LoVo (cell line): ENCODE results near the gene INF2.
"Not testable (repeated sequence)": the region's sequence is repeated elsewhere in the genome, so short reads cannot be mapped to it uniquely, and the experiment has no call there.

Experiments
- DNase-seq: peaks from one replicate; pipeline ENCODE4 v3.0.0-alpha.2; 2016; ENCODE audit warnings: low spot score

The INF2 gene

GRCh38 chr14:104657101-104657524 lies 32.3 kb upstream of the INF2 start:
- DNase-seq = no peak

- no peak for DNase-seq
These were observed 31.7 kb upstream of the INF2 start for GRCh38 chr14:104657563-104658324.

GRCh38 chr14:104658325-104658712 lies 31.1 kb upstream of the INF2 start:
- DNase-seq = no peak

DNA sequence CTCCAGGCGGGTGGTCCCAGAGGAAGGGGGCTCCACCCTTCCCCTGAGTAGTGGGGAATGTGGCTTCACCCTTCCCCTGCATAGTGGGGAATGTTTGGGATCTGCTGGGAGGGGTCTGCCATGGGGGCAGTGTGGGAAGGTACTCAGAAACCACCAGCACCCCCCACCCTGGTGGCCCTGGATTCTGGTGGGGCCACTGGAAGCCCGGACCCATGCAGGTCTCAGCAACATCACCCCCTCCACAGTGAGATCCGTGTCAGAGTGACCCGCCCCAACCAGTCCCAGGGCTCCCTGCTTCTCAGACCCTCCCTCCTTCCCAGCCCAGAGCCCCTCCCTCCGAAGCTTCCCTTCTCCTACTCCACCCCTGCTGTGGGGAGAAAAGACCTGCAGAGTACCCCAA lies 30.3 kb upstream of the INF2 start:
- no peak for DNase-seq

DNA sequence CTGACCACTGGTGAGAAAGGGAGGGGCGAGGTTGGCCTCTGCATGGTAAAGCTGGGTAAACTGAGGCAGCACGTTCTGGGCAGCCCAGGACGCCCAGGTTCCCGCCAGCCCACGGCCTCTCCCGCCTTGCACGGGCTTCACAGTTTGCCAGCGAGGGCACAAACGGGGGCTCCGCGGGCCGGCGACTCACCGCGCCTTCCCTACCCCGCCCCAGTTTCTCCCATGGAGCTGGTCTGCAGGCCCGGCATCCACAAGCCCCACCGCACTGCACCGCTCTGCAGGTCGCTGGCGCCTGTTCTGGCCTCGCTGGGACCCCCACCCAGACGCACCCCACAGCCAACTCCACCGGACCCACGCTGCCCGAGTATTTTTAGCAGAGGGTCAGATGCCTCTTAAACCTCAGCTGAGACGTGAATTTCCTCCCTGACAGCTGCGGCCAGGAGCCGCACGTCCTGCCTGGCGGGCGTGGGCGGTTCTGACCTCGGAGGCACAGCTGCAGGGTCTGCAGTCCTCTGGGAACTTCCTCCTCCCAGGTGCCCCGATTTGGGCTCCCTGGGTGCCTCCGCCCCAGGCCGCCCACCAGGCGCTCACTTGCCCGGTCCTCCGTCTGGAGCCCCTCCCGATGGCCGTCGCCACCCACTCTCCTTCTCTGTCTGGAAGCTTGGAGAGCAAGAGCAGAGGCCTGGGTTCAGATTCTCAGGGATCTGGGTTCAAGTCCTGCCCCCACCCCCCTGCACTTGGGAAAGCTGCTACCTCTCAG lies 29.5 kb upstream of the INF2 start:
- no peak for DNase-seq

DNA sequence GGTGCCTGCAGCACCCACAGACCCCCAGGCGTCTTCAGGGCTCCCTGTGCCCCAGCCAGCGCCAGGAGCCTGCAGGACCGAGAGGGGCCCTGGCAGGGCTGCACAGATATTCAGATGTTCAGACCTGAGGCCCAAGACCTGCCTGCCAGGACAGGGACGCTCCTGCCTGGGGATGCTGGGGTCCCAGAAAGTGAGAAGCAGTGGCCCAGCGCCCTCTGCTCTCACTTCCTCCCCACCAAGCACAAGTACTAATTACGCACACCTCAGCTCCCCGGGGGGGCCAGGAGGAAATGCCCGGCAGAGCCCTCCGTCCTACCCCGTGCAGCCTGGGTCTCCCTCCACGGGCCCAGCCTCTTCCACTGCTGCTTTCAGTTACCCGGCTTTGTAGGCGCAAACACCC lies 28.8 kb upstream of the INF2 start:
- no peak for DNase-seq

GRCh38 chr14:104661086-104661485 lies 28.3 kb upstream of the INF2 start:
- DNase-seq = no peak

- not testable (repeated sequence) for DNase-seq
These were observed 27.8 kb upstream of the INF2 start for GRCh38 chr14:104661528-104662157.

DNA sequence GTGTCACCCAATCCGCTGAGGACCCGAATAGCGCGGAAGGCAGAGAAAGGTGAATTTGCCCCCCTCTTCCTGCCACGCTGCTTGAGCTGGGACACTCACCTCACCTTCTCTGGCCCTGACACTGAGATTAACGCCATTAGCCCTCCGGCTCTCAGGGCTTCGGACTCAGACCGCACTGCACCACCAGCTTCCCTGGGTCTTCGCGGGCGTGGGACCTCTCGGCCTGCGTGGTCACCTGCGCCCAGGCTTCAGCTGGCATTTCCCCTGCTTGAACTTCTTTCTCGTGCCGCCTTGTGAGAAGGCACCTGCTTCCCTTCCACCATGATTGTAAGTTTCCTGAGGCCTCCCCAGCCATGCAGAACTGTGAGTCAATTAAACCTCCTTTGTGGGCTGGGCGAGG lies 26.9 kb upstream of the INF2 start:
- DNase-seq = not testable (repeated sequence)

DNA sequence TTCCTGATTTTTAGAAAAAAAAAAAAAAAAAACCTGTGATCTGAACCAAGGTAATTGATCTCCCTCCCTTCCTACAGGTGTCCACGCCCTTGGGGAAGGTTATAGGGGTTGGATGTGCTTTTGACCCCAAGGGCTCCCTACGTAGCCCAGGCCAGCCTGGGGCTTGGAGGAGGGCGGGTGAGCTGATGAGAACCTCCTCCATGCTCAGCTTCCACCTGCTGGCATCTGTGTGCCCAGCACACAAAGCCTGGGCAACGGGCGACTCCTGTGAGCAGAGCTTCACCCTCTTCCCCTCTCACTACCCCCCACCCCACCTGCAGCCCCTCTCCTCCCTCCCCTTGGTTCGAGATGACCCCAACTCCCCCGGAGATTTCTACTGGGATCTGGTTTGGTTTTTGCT lies 25.3 kb upstream of the INF2 start:
- no peak for DNase-seq

DNA sequence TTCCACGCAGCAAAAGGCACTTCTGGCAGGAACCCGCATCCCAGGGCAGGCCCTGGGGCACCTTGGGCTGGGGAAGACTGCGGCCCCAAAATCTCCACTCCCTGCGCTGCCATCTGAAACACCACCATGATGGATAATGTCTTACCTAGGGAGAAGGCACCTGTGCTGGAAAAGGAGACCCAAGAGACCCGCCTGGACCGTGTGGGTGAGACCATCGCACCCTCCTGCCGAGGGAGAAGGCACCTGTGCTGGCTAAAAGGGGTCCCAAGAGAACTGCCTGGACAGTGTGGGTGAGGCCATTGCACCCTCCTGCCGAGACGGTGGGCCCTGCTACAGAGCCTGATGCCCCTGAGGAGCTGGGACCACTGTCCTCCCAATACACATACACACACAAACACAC lies 24.8 kb upstream of the INF2 start:
- no peak for DNase-seq

GRCh38 chr14:104665114-104665656 lies 24.2 kb upstream of the INF2 start:
- DNase-seq = no peak

DNA sequence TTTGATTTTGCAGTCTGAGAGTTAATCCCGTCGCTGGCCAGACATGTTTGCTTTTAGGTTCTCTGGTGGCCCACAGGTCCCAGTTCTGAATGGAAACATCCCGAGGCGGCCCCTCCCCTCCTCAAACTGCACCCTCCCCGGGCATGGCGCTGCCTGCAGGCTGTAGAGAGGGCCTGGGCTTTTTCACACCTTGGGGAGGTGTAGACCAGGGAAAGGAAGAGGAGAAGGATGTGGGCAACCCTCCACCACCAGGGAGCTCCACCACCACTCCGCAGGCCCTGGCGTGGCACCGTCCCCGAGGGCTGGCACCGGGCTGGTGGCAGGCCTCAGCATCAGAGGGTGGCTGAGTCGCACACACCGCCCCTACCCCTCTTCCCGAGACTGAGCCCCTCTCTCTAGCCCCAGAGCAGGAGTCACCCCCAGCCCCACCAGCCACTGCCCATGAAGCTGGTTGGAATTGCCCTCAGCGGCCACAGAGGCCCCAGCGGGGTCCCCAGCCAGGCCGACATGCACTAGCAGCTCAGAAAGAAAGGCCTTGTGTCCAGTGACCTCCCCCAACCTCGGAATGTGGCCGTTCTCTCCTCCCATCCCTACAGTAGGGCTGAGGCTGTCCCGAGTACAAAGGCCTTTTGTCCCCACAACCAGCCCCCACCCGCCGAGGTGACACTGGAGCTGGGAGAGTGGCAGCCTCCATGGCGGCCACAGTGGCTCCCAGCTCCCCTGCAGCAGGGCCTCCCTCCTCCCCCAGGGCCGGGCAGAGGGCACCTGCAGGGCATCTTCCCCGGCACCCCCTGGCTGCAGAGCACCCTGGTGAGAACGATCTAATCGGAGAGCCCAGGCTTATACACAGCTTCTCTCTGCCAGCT lies 23.5 kb upstream of the INF2 start:
- DNase-seq = peak; percentile 4

- DNase-seq = not testable (repeated sequence)
These were observed 22.9 kb upstream of the INF2 start for GRCh38 chr14:104666523-104666895.

DNA sequence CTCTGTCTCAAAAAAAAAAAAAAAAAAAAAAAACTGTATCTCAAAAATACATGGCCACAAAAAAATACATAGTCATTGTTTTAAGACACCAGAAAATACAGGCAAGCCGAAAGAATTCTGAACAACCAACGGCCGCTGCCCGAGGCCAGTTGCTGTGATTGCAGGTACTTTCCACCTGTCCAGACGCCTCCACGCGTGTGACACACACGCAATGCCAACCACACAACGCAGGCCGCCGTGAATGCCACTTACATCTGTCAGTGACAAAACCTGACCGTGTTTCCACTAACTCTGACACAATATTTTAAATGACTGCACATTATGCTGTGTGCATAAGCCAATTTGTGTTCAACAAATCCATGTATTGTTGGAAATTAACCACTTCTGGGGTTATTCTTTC lies 22.4 kb upstream of the INF2 start:
- DNase-seq = no peak

DNA sequence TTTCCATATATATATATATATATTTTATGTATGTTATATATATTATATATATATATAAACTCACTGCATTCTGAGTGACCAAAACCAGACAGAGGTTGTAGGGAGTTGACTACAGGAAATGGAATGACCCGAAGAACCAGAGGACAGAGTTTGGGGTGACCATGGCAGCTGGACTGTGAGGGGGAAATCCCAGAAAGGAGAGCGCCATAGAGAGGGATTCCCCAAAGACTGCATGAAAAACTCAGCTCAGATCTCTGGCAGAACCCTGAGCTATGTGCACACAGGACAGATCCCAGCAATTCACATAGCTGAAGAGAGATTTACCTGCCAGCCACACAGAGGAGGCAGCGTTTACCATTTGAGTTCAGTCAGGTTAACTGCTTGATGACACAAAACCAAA lies 19.7 kb upstream of the INF2 start:
- DNase-seq = no peak

GRCh38 chr14:104671330-104671977 lies 18.0 kb upstream of the INF2 start:
- DNase-seq = not testable (repeated sequence)

DNA sequence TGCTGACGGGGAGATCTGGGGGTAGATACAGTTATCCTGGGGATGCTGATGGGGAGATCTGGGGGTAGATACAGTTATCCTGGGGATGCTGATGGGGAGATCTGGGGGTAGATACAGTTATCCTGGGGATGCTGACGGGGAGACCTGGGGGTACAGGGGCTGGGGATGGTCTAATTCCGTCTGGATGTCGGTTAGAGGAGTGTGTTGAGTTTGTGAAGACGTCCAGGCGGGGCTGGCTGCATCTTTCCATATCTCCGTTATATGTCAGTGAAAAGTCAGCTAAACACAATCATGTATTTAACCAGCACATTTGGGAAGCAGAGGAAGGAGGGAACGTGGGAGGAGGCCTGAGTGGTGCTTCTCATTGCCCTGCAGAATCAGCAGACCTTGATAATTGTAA lies 17.3 kb upstream of the INF2 start:
- not testable (repeated sequence) for DNase-seq

- no peak for DNase-seq
These were observed 15.9 kb upstream of the INF2 start for GRCh38 chr14:104673481-104673880.

GRCh38 chr14:104675447-104675846 lies 14.0 kb upstream of the INF2 start:
- DNase-seq = no peak

DNA sequence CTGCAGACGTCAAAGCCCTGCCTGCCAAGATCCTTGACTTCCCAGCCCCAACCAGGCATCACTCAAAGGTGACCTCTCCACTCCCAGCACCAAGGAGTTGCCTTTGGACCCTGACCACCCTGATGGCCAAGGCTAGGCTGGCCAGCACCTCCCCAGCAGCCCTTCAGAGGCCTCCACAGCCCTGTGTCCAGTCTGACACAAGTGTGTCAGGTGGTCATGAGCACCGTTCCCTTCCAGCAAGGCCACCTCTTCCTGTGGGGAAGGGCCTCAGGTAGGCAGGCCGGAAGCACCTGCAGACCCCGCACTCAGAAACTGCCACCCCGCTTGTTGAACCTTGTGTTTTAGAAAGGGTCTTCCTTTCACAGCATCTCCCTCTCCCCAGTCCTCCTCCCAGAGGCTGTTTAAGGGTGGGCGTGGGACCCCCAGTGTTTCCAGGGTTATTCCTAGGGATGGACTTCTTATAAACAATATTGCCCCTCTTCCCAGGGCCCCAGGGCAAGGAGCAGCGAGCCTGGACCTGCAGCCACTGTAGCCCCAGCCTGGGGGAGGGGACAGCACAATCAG lies 13.2 kb upstream of the INF2 start:
- DNase-seq = no peak
